Lower leg skin (tissue), 3 donors: ENCODE results near the gene ATP5F1D.

Experiments used
- POLR2A ChIP-seq, 2 donors: fragments of 450-650 bp; IDR thresholded peaks; one replicate each; pipeline ENCODE4 v1.6.1; 2016 to 2017; ENCODE audit warnings: antibody characterized with exemption in 2 of 2, mild to moderate bottlenecking in 1 of 2, moderate library complexity in 1 of 2
- TF ChIP-seq, protein P1 (sequence below), 3 donors: fragments of 450-650 bp; IDR thresholded peaks; one replicate each; pipeline ENCODE4 v1.5.1; 2016; ENCODE audit warnings: antibody characterized with exemption in 3 of 3, mild to moderate bottlenecking in 3 of 3, moderate library complexity in 2 of 3

- TF ChIP-seq, protein P1, sequence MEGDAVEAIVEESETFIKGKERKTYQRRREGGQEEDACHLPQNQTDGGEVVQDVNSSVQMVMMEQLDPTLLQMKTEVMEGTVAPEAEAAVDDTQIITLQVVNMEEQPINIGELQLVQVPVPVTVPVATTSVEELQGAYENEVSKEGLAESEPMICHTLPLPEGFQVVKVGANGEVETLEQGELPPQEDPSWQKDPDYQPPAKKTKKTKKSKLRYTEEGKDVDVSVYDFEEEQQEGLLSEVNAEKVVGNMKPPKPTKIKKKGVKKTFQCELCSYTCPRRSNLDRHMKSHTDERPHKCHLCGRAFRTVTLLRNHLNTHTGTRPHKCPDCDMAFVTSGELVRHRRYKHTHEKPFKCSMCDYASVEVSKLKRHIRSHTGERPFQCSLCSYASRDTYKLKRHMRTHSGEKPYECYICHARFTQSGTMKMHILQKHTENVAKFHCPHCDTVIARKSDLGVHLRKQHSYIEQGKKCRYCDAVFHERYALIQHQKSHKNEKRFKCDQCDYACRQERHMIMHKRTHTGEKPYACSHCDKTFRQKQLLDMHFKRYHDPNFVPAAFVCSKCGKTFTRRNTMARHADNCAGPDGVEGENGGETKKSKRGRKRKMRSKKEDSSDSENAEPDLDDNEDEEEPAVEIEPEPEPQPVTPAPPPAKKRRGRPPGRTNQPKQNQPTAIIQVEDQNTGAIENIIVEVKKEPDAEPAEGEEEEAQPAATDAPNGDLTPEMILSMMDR (IDR thresholded peaks at IDR 0.05) = no peak
- TF ChIP-seq POLR2A (IDR thresholded peaks at IDR 0.05) = no peak
These were observed 6.7 kb downstream of the ATP5F1D start, which contains the start of gene MIDN for GRCh38 chr19:1248139-1248785.
